Mesendoderm (in vitro differentiated cells): ENCODE measurements around the gene KLC1.

Source experiments
- DNase-seq: peaks from one replicate; pipeline ENCODE4 v3.0.0; 2013
- H2AK5ac ChIP-seq: 2 replicates; pipeline ENCODE4 v1.6.1; 2013; ENCODE audit warnings: low read length, inconsistent platforms
- H2BK120ac ChIP-seq: 2 replicates; pipeline ENCODE4 v1.6.1; 2013; ENCODE audit warnings: low read depth, mild to moderate bottlenecking, low read length, moderate library complexity, mixed read lengths
- H2BK15ac ChIP-seq: replicated peaks from 2 replicates; pipeline ENCODE4 v1.6.1; 2013; ENCODE audit warnings: low read depth, mild to moderate bottlenecking, moderate library complexity
- H2BK5ac ChIP-seq: 2 replicates; pipeline ENCODE4 v1.6.1; 2013; ENCODE audit warnings: low read length, inconsistent platforms
- H3K18ac ChIP-seq: 2 replicates; pipeline ENCODE4 v1.6.1; 2013; ENCODE audit warnings: mild to moderate bottlenecking, low read length, mixed read lengths
- H3K23ac ChIP-seq: one replicate; pipeline ENCODE4 v1.6.1; 2013; ENCODE audit warnings: low read length
- H3K27ac ChIP-seq: 2 replicates; pipeline ENCODE4 v1.5.1; 2013; ENCODE audit warnings: low read depth, mild to moderate bottlenecking, inconsistent platforms, low read length, moderate library complexity
- H3K27me3 ChIP-seq: 2 replicates; pipeline ENCODE4 v1.6.1; 2013; ENCODE audit warnings: low read length, control low read depth, mild to moderate bottlenecking, inconsistent platforms; ENCODE audit not compliant: insufficient read depth, poor library complexity
- H3K36me3 ChIP-seq: 2 replicates; pipeline ENCODE4 v1.6.1; 2013; ENCODE audit warnings: low read length, inconsistent platforms; ENCODE audit not compliant: control insufficient read depth, insufficient read depth
- H3K4ac ChIP-seq: one replicate; pipeline ENCODE4 v1.6.1; 2013; ENCODE audit warnings: low read depth, mild to moderate bottlenecking, low read length, moderate library complexity
- H3K4me1 ChIP-seq: 2 replicates; pipeline ENCODE4 v1.6.1; 2013; ENCODE audit warnings: low read depth, low read length, inconsistent platforms; ENCODE audit not compliant: control insufficient read depth
- H3K4me2 ChIP-seq: 2 replicates; pipeline ENCODE4 v1.6.1; 2013; ENCODE audit warnings: low read length
- H3K4me3 ChIP-seq: 2 replicates; pipeline ENCODE4 v1.5.1; 2013; ENCODE audit warnings: mild to moderate bottlenecking, low read length
- H3K56ac ChIP-seq: one replicate; pipeline ENCODE4 v1.6.1; 2013; ENCODE audit warnings: low read length
- H3K79me1 ChIP-seq: 2 replicates; pipeline ENCODE4 v1.6.1; 2013; ENCODE audit warnings: low read length, inconsistent platforms
- H3K79me2 ChIP-seq: 2 replicates; pipeline ENCODE4 v1.6.1; 2013; ENCODE audit warnings: mild to moderate bottlenecking, low read length; ENCODE audit not compliant: control insufficient read depth, insufficient read depth
- H3K9ac ChIP-seq: 2 replicates; pipeline ENCODE4 v1.6.1; 2013; ENCODE audit warnings: low read length, inconsistent platforms
- H4K5ac ChIP-seq: one replicate; pipeline ENCODE4 v1.6.1; 2013; ENCODE audit warnings: low read length
- H4K8ac ChIP-seq: one replicate; pipeline ENCODE4 v1.6.1; 2013; ENCODE audit warnings: low read depth, mild to moderate bottlenecking, control low read depth, low read length, moderate library complexity
- WGBS: extraction: QIAGEN DNeasy Blood & Tissue Kit; methylation state at CpG from one replicate; pipeline ENCODE4 v1.1.7; 2013; ENCODE audit warnings: low lambda C conversion rate, missing lambda C conversion rate; ENCODE audit not compliant: insufficient coverage; ENCODE audit errors: extremely low coverage; 5-methylcytosine and 5-hydroxymethylcytosine counted together

The KLC1 gene

DNA sequence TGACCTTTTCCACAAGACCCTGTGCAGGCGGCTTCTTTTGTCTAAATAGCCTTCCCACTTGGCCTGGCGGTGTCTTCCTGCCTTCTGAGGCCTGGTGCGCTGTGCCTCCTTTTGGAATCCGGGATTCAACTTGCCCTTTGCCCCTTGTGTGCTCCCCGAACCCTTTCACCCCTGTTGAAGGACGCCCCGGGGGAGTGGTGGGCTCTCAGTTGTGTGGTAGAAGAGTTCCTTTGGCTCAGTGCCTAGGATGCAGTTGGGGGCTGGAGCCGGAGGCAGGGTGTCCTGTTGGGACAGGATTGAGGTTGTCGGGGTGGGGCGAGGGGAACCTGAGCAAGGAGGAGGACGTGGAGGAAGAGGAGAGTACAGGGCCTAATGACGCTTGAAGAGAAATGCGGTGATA lies 34.5 kb downstream of the KLC1 start:
- no peak for DNase-seq
- H2BK15ac ChIP-seq, result no peak overlapping the region
- H2BK120ac ChIP-seq, result no peak overlapping the region
- peaks cover 16% of the 10 kb centered on the region for H3K79me1 ChIP-seq
- peaks cover 2% of the 10 kb centered on the region for H3K79me2 ChIP-seq
- H4K8ac ChIP-seq, result no peak overlapping the region
- H2BK5ac ChIP-seq, result no peak overlapping the region
- WGBS, result no CpG with 5 or more reads among the region's 13 CpGs
- H3K27ac ChIP-seq, result no peak overlapping the region
- no peak overlapping the region for H3K23ac ChIP-seq
- H4K5ac ChIP-seq, result no peak overlapping the region
- H3K36me3 ChIP-seq, result peaks cover 16% of the 10 kb centered on the region
- H3K56ac ChIP-seq, result no peak overlapping the region
- H3K27me3 ChIP-seq, result no peaks in the 10 kb centered on the region
- H3K9ac ChIP-seq, result no peak overlapping the region
- H3K18ac ChIP-seq, result no peak overlapping the region
- no peak overlapping the region for H3K4me2 ChIP-seq
- no peaks in the 10 kb centered on the region for H3K4me1 ChIP-seq
- no peak overlapping the region for H2AK5ac ChIP-seq
- no peak overlapping the region for H3K4ac ChIP-seq
- H3K4me3 ChIP-seq, result no peak overlapping the region

GRCh38 chr14:103667671-103668070 lies 38.7 kb downstream of the KLC1 start:
- Histone ChIP-seq H3K79me1 (peaks cover 9% of the 10 kb centered on the region), H3K9ac (no peak overlapping the region), H3K18ac (no peak overlapping the region), H2AK5ac (no peak overlapping the region), H3K27me3 (no peaks in the 10 kb centered on the region), H4K5ac (no peak overlapping the region), H3K27ac (no peak overlapping the region), H3K4me3 (no peak overlapping the region), H3K56ac (no peak overlapping the region), H4K8ac (no peak overlapping the region), H3K4ac (no peak overlapping the region), H2BK120ac (no peak overlapping the region), H3K36me3 (peaks cover 13% of the 10 kb centered on the region), H3K4me1 (no peaks in the 10 kb centered on the region), H3K79me2 (peaks cover 2% of the 10 kb centered on the region), H2BK15ac (no peak overlapping the region), H3K23ac (no peak overlapping the region), H2BK5ac (no peak overlapping the region), H3K4me2 (no peak overlapping the region)
- DNase-seq, result no peak
- WGBS, result no CpG with 5 or more reads among the region's 4 CpGs

DNA sequence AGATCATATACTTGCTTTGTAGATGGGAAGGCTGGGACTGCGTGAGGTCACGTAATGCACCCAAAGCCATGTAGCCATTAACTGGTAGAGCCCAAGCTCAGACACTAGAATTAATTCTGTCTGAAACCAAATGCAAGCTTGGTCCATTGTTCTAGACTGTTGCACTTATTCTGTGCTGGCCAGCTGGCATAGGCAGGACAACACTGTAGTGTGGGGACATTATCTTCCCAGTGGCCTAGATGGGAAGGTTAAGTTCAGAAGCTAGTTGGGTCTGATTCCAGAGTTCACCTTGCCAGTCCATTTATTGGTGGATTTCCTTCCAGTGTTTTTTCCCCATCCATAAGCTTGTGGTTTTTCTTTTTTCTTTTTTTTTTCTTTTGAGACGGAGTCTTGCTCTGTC lies 39.1 kb downstream of the KLC1 start:
- Histone ChIP-seq H3K18ac (no peak overlapping the region), H2BK120ac (no peak overlapping the region), H3K36me3 (peaks cover 15% of the 10 kb centered on the region), H3K4me3 (no peak overlapping the region), H3K27ac (no peak overlapping the region), H3K4me1 (no peaks in the 10 kb centered on the region), H2AK5ac (no peak overlapping the region), H4K8ac (no peak overlapping the region), H3K4ac (no peak overlapping the region), H3K23ac (no peak overlapping the region), H3K9ac (no peak overlapping the region), H2BK5ac (no peak overlapping the region), H3K56ac (no peak overlapping the region), H4K5ac (no peak overlapping the region), H2BK15ac (no peak overlapping the region), H3K27me3 (no peaks in the 10 kb centered on the region), H3K4me2 (no peak overlapping the region), H3K79me2 (peaks cover 2% of the 10 kb centered on the region), H3K79me1 (peaks cover 9% of the 10 kb centered on the region)
- no peak for DNase-seq
- WGBS, result no CpG with 5 or more reads among the region's 3 CpGs

- H3K36me3 ChIP-seq, result peaks cover 12% of the 10 kb centered on the region
Observed at GRCh38 chr14:103669370-103669769, 40.4 kb downstream of the KLC1 start.

DNA sequence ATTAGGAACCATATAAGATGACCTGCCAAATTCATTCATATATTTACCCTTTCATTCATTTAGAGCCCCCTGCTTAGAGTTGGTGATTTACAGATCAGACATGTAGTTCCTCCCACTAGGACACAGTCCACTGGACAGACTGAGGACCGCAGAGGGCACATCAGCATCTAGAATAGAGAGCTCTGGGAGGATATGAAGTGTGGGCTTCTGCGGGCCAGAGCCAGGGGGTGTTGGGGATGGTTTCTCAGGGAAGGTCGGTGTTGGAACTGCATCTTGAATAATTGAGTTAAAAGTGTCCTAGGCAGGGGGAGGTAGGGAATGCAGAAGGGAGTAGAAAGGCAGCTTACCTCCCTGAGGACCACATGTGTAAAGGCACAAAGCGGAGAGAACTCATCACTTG lies 42.9 kb downstream of the KLC1 start:
- no CpG with 5 or more reads among the region's 4 CpGs for WGBS
- H2BK15ac ChIP-seq, result no peak overlapping the region
- H3K4me3 ChIP-seq, result no peak overlapping the region
- peaks cover 19% of the 10 kb centered on the region for H3K36me3 ChIP-seq
- H2BK120ac ChIP-seq, result no peak overlapping the region
- no peak overlapping the region for H2BK5ac ChIP-seq
- no peaks in the 10 kb centered on the region for H3K27me3 ChIP-seq
- H2AK5ac ChIP-seq, result no peak overlapping the region
- no peaks in the 10 kb centered on the region for H3K4me1 ChIP-seq
- no peak overlapping the region for H3K23ac ChIP-seq
- H3K9ac ChIP-seq, result no peak overlapping the region
- no peak for DNase-seq
- H3K56ac ChIP-seq, result no peak overlapping the region
- H3K79me2 ChIP-seq, result no peaks in the 10 kb centered on the region
- no peak overlapping the region for H4K5ac ChIP-seq
- no peak overlapping the region for H3K4me2 ChIP-seq
- peaks cover 4% of the 10 kb centered on the region for H3K79me1 ChIP-seq
- no peak overlapping the region for H4K8ac ChIP-seq
- H3K4ac ChIP-seq, result no peak overlapping the region
- no peak overlapping the region for H3K27ac ChIP-seq
- H3K18ac ChIP-seq, result no peak overlapping the region

More at GRCh38 chr14:103669370-103669769, 40.4 kb downstream of the KLC1 start:
- Histone ChIP-seq H4K5ac (no peak overlapping the region), H3K27ac (no peak overlapping the region), H3K4me1 (no peaks in the 10 kb centered on the region), H2AK5ac (no peak overlapping the region), H2BK15ac (no peak overlapping the region), H2BK120ac (no peak overlapping the region), H3K23ac (no peak overlapping the region), H3K9ac (no peak overlapping the region), H3K79me1 (peaks cover 4% of the 10 kb centered on the region), H3K56ac (no peak overlapping the region), H4K8ac (no peak overlapping the region), H3K18ac (no peak overlapping the region), H2BK5ac (no peak overlapping the region), H3K27me3 (no peaks in the 10 kb centered on the region), H3K4ac (no peak overlapping the region), H3K4me3 (no peak overlapping the region), H3K4me2 (no peak overlapping the region), H3K79me2 (no peaks in the 10 kb centered on the region)
- no peak for DNase-seq
- WGBS, result no CpG with 5 or more reads among the region's 2 CpGs

DNA sequence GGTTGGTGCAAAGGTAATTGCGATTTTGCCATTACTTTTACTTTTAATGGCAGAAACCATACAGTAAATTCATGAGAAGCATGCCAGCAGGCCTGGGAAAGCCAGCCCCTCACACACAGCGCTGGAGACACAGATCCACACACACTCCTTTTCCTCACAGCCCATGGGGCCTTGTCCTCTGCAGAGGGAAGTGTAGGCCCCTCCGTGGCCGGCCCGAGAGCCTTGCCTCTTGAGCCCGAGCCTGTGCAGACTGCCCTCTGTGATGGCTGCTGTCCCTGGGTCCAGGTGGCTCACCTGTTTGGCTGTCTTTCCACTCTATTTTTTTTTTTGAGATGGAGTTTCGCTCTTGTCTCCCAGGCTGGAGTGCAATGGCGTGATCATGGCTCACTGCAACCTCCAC lies 46.9 kb downstream of the KLC1 start:
- no peak overlapping the region for H3K18ac ChIP-seq
- no peaks in the 10 kb centered on the region for H3K4me1 ChIP-seq
- H3K9ac ChIP-seq, result no peak overlapping the region
- peaks cover 2% of the 10 kb centered on the region for H3K79me1 ChIP-seq
- no peak overlapping the region for H2AK5ac ChIP-seq
- H3K4me3 ChIP-seq, result no peak overlapping the region
- H4K8ac ChIP-seq, result no peak overlapping the region
- peaks cover 30% of the 10 kb centered on the region for H3K36me3 ChIP-seq
- no peak overlapping the region for H3K23ac ChIP-seq
- H4K5ac ChIP-seq, result no peak overlapping the region
- H3K27ac ChIP-seq, result no peak overlapping the region
- H3K4me2 ChIP-seq, result no peak overlapping the region
- H3K27me3 ChIP-seq, result no peaks in the 10 kb centered on the region
- no peak for DNase-seq
- H2BK5ac ChIP-seq, result no peak overlapping the region
- no peak overlapping the region for H3K56ac ChIP-seq
- no peak overlapping the region for H2BK120ac ChIP-seq
- no peak overlapping the region for H3K4ac ChIP-seq
- WGBS, result no CpG with 5 or more reads among the region's 8 CpGs
- H3K79me2 ChIP-seq, result no peaks in the 10 kb centered on the region
- H2BK15ac ChIP-seq, result no peak overlapping the region
